Erythroblast (primary cell): ENCODE measurements around the gene HUNK.

Experiments
- GATA1 ChIP-seq: IDR thresholded peaks from 2 replicates; pipeline ENCODE4 v1.6.1; 2011; ENCODE audit warnings: low read depth, mild to moderate bottlenecking, control low read depth, low read length, moderate library complexity
- POLR2A ChIP-seq: IDR thresholded peaks from 2 replicates; pipeline ENCODE4 v1.6.1; 2011; ENCODE audit warnings: mild to moderate bottlenecking, low read length

- TF ChIP-seq POLR2A = no peak
- no peak for TF ChIP-seq GATA1
Measured at GRCh38 chr21:31870472-31871193, 2.2 kb upstream of the HUNK start.
